Activated naive CD8-positive, alpha-beta T cell treated with anti-CD3 and anti-CD28 coated beads, Interleukin-2, amount 10 ng/mL, durations not matched to agents 7 days and 5 days (primary cell): Measurements from ENCODE around the gene ICAM5. TPM values are rescaled to one million over a fixed set of nuclear protein-coding genes. Genes with fewer than 3 reads are reported as not detected.

Experiments
- ATAC-seq: fragments of 150-1000 bp; cut with Tn5 transposase; one replicate; pipeline ENCODE4 v1.10.0; 2021; ENCODE audit warnings: low read depth, moderate library complexity
- POLR2A ChIA-PET: fragments of 350-600 bp; sonication (Branson Sonifier 250); formaldehyde crosslinking; loops from one replicate; lab custom pipeline; 2021; ENCODE audit warnings: antibody characterized with exemption; lab: Charles Lee
- DNase-seq: peaks from one replicate; pipeline ENCODE4 v3.0.0; 2021
- H3K27ac Mint-ChIP-seq: one replicate; pipeline ENCODE4 v1.8.0; 2022; ENCODE audit warnings: mild to moderate bottlenecking, mixed read lengths
- H3K27me3 Mint-ChIP-seq: one replicate; pipeline ENCODE4 v1.8.0; 2022; ENCODE audit warnings: mild to moderate bottlenecking, moderate library complexity, mixed read lengths
- H3K36me3 Mint-ChIP-seq: one replicate; pipeline ENCODE4 v1.8.0; 2021; ENCODE audit warnings: mild to moderate bottlenecking, mixed read lengths
- H3K4me1 Mint-ChIP-seq: one replicate; pipeline ENCODE4 v1.8.0; 2021; ENCODE audit warnings: mixed read lengths
- H3K4me3 Mint-ChIP-seq: one replicate; pipeline ENCODE4 v1.8.0; 2022; ENCODE audit warnings: mild to moderate bottlenecking, moderate library complexity, mixed read lengths
- H3K9me3 Mint-ChIP-seq: one replicate; pipeline ENCODE4 v1.8.0; 2021; ENCODE audit warnings: mixed read lengths
- total RNA-seq, 2 experiments: library from RNA; stranded (reverse); gene quantifications; one replicate each; pipeline ENCODE4 v1.2.3, GENCODE V29; 2021

Gene ICAM5
- total RNA-seq, 2 experiments from 2014 or later: 0.62 to 0.83 TPM

DNA sequence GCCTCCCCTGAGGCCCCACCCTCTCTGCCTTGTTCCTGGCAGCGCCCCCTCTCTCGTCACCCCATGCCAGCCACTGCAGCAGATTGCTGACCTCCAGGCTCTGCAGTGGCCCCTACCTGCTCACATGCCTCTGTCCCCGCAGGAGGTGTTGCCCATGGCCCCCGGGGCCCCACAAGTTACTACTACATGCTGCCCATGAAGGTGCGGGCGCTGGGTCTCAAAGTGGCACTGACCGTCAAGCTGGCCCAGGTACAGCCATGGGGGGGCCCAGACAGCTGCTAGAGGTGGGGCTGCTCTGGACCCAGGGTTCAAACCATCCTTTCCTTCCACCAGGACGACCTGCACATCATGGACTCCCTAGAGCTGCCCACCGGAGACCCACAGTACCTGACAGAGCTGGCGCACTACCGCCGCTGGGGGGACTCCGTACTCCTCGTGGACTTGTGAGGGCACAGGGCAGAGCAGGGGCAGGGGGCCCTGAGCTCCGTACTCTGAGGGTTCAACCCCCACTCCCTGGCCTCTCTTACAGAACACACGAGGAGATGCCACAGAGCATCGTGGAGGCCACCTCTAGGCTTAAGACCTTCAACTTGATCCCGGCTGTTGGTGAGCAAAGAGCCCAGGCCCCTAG lies 31.6 kb upstream of the ICAM5 start:
- Mint-ChIP-seq H3K27me3 (no peaks in the 10 kb centered on the region), H3K36me3 (peaks cover 30% of the 10 kb centered on the region), H3K27ac (no peak overlapping the region), H3K4me3 (no peak overlapping the region), H3K9me3 (no peaks in the 10 kb centered on the region), H3K4me1 (peaks cover 26% of the 10 kb centered on the region)
- ATAC-seq (no peak), DNase-seq (no peak)
- POLR2A ChIA-PET: interaction anchor here (0.6 to 2.0 kb wide), 6 partner anchors 11 to 287 kb away, joined by 3 to 16 read pairs (median 4); partner anchors contain the start of gene TYK2

DNA sequence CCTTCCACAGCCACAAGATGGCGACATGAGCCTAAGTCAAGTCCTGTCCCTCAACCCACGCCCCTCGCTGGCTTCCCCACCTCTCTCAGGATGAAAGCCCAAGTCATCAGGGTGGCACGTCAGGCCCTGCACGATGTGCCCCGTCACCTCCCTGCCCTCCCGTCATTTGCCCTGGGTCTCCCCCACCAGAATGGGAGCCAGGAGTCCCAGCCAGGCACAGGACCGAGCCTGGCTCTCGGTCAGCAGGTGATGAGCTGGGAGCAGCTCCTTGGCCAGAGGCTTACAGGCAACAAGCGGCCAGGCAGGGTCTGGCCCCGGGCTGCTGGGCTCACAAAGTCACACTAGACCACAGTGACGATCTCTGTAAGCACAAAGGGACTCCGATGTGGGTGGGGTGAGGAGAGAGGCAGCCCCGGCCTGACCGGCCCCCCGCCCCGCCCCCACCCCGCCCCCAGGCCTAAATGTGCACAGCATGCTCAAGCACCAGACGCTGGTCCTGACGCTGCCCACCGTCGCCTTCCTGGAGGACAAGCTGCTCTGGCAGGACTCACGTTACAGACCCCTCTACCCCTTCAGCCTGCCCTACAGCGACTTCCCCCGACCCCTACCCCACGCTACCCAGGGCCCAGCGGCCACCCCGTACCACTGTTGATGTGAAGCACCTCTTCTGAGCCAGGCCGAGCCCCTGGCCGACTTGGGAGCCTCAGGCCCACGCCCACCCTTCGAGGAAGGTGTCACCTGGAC lies 30.4 kb upstream of the ICAM5 start:
- peaks cover 27% of the 10 kb centered on the region for H3K36me3 Mint-ChIP-seq
- no peaks in the 10 kb centered on the region for H3K27me3 Mint-ChIP-seq
- no peaks in the 10 kb centered on the region for H3K9me3 Mint-ChIP-seq
- peaks cover 19% of the 10 kb centered on the region for H3K4me1 Mint-ChIP-seq
- no peak overlapping the region for H3K4me3 Mint-ChIP-seq
- ATAC-seq: peak; percentile 70
- DNase-seq: peak; percentile 78
- POLR2A ChIA-PET: interaction anchor here (0.6 to 2.0 kb wide), 7 partner anchors 10 to 286 kb away, joined by 3 to 16 read pairs (median 4); partner anchors contain the start of gene TYK2
- H3K27ac Mint-ChIP-seq: no peak overlapping the region

DNA sequence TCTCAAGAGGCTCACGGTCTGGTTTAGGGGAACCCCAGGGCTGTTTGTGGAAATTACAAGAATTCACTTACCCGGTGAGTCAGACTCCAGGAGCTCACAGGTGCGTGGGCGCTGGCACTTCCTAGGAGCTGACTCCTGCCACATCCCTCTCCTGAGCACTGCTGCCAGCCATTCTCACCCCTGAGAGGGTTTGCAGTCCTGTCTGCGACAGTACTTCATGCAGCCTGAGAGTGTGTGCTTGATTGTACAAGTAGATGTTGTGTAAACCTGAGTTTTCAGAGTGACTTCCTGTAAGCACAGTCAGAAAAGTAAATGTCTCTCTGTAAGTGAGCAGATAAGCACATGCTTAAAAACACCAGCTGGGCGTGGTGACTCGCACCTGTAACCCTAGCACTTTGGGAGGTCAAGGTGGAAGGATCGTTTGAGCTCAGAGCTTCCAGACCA lies 29.6 kb upstream of the ICAM5 start:
- POLR2A ChIA-PET: interaction anchor here (1.0 to 2.0 kb wide), 3 partner anchors 10 to 129 kb away, joined by 5 to 16 read pairs (median 5); partner anchors contain the start of gene TYK2

DNA sequence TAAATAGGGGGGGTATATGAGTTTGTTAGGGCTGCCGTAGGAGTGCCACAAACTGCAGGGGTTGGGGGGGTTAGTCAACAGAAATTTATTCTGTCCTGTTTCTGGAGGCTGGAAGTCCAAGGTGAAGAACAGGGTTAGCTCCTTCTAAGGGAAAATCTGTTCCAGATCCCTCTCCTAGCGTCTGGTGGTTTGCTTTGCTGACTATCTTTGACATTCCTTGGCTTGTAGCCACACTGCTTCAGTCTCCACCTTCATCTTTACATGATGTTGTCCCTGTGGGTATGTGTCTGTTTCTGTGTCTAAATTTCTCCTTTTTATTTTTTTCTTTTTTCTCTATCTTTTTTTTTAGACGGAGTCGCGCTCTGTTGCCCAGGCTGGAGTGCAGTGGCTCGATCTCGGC lies 27.0 kb upstream of the ICAM5 start:
- no peaks in the 10 kb centered on the region for H3K9me3 Mint-ChIP-seq
- no peaks in the 10 kb centered on the region for H3K27me3 Mint-ChIP-seq
- peaks cover 7% of the 10 kb centered on the region for H3K36me3 Mint-ChIP-seq
- POLR2A ChIA-PET: interaction anchor here (0.6 kb wide), 1 partner anchor 104 kb away, joined by 5 read pairs; no protein-coding TSS in a partner anchor
- no peak for DNase-seq
- no peak overlapping the region for H3K4me3 Mint-ChIP-seq
- H3K4me1 Mint-ChIP-seq: peaks cover 13% of the 10 kb centered on the region
- H3K27ac Mint-ChIP-seq: no peak overlapping the region
- ATAC-seq: no peak

More for the DNA sequence above, 29.6 kb upstream of the ICAM5 start:
- H3K36me3 Mint-ChIP-seq: peaks cover 21% of the 10 kb centered on the region
- H3K4me1 Mint-ChIP-seq: peaks cover 15% of the 10 kb centered on the region
- H3K27ac Mint-ChIP-seq: peak overlapping the region; percentile 51
- no peaks in the 10 kb centered on the region for H3K9me3 Mint-ChIP-seq
- DNase-seq (no peak), ATAC-seq (peak; percentile 32)
- no peak overlapping the region for H3K4me3 Mint-ChIP-seq
- H3K27me3 Mint-ChIP-seq: no peaks in the 10 kb centered on the region

DNA sequence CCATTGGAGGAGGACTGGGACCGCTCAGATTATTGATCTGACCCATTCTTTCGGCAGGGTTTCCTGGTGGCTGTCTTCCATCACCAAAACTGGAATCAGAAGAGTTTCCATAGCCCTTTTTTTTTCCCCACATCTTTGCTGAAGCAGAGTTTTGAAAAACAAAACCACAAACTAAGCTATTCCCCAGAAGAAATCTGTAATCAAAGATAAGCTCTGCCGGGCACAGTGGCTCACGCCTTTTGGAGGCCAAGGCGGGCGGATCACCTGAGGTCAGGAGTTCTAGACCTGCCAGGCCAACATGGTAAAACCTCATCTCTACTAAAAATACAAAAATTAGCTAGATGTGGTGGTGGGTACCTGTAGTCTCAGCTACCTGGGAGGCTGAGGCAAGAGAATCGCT lies 23.0 kb upstream of the ICAM5 start:
- H3K27ac Mint-ChIP-seq: no peak overlapping the region
- H3K4me1 Mint-ChIP-seq: peaks cover 15% of the 10 kb centered on the region
- H3K4me3 Mint-ChIP-seq: no peak overlapping the region
- no peaks in the 10 kb centered on the region for H3K9me3 Mint-ChIP-seq
- H3K27me3 Mint-ChIP-seq: no peaks in the 10 kb centered on the region
- ATAC-seq: no peak
- no peaks in the 10 kb centered on the region for H3K36me3 Mint-ChIP-seq
- no peak for DNase-seq
- POLR2A ChIA-PET: interaction anchor here (0.6 kb wide), 1 partner anchor 45 kb away, joined by 3 read pairs; no protein-coding TSS in a partner anchor

DNA sequence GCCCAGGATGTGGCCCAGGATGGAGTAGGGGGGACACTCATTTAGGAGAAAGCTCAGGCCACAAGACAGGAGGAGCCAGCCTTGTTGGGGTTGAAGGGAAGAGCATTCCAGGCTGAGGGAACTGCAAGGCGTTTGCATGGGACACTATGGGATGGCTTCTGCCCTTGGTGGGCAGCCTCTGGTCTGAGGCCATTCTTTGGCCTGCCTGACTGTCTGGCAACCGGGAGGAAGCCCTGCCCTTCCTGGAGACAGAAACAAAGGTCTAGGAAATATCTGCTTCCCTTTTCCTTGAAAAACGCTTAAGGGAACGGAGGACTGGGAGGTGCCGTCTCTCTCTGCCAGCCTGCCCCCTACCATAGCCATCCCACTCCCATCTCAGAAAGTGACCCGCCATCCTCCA lies 21.7 kb upstream of the ICAM5 start:
- ATAC-seq (no peak), DNase-seq (no peak)
- H3K9me3 Mint-ChIP-seq: no peaks in the 10 kb centered on the region
- peaks cover 21% of the 10 kb centered on the region for H3K4me1 Mint-ChIP-seq
- peak overlapping the region; percentile 56 for H3K27ac Mint-ChIP-seq
- no peaks in the 10 kb centered on the region for H3K36me3 Mint-ChIP-seq
- POLR2A ChIA-PET: interaction anchor here (2.0 to 4.7 kb wide), 2 partner anchors 23 to 120 kb away, joined by 25 to 60 read pairs; partner anchors contain the start of gene ICAM5
- no peak overlapping the region for H3K4me3 Mint-ChIP-seq
- no peaks in the 10 kb centered on the region for H3K27me3 Mint-ChIP-seq

DNA sequence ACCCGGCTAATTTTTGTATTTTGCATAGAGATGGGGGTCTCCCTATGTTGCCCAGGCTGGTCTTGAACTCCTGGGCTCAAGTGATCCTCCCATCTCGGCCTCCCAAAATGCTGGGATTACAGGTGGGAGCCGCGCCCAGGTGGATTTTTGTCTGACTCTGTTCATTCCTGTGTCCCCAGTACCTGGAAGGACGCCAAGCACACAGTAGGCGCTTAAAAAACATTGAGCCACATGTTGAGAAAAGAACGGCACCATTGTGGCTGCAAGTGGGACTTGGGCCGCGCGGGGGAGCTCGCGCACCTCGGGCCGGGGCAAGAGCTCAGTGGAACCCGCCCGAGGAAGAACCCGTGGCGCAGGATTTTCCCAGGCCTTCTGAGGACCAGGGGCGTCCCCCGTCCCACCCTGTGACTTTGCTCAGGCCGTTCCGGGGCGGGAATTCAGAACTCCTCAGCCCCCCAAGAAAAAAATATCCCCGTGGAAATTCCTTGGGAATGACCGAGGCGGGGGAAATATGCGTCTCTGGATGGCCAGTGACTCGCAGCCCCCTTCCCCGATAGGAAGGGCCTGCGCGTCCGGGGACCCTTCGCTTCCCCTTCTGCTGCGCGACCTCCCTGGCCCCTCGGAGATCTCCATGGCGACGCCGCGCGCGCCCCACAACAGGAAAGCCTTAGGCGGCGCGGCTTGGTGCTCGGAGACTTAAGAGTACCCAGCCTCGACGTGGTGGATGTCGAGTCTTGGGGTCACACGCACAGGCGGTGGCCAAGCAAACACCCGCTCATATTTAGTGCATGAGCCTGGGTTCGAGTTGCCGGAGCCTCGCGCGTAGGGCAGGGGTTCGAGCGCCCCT lies 20.2 kb upstream of the ICAM5 start:
- DNase-seq (peak; percentile 96), ATAC-seq (peak; percentile 69)
- POLR2A ChIA-PET: interaction anchor here (0.6 to 4.7 kb wide), 20 partner anchors 9 to 270 kb away, joined by 3 to 60 read pairs (median 6); partner anchors contain the start of genes CDC37, FDX2, ICAM4 and ICAM5
- Mint-ChIP-seq H3K4me1 (peaks cover 23% of the 10 kb centered on the region), H3K27me3 (no peaks in the 10 kb centered on the region), H3K27ac (peak overlapping the region; percentile 92), H3K9me3 (no peaks in the 10 kb centered on the region), H3K36me3 (peaks cover 2% of the 10 kb centered on the region), H3K4me3 (peak overlapping the region; percentile 86)

DNA sequence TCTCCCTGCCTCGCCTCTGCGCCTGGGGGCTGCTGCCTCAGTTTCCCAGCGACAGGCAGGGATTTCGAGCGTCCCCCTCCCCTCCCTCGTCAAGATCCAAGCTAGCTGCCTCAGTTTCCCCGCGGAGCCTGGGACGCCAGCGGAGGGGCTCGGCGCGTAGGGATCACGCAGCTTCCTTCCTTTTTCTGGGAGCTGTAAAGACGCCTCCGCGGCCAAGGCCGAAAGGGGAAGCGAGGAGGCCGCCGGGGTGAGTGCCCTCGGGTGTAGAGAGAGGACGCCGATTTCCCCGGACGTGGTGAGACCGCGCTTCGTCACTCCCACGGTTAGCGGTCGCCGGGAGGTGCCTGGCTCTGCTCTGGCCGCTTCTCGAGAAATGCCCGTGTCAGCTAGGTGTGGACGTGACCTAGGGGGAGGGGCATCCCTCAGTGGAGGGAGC lies 19.6 kb upstream of the ICAM5 start:
- peak; percentile 85 for DNase-seq
- H3K36me3 Mint-ChIP-seq: peaks cover 3% of the 10 kb centered on the region
- peaks cover 23% of the 10 kb centered on the region for H3K4me1 Mint-ChIP-seq
- no peaks in the 10 kb centered on the region for H3K9me3 Mint-ChIP-seq
- peak overlapping the region; percentile 86 for H3K4me3 Mint-ChIP-seq
- no peaks in the 10 kb centered on the region for H3K27me3 Mint-ChIP-seq
- peak overlapping the region; percentile 92 for H3K27ac Mint-ChIP-seq
- POLR2A ChIA-PET: interaction anchor here (0.6 to 4.7 kb wide), 23 partner anchors 10 to 892 kb away, joined by 3 to 60 read pairs (median 6); partner anchors contain the start of genes CDC37, FDX2, ICAM4 and ICAM5
- peak; percentile 57 for ATAC-seq

DNA sequence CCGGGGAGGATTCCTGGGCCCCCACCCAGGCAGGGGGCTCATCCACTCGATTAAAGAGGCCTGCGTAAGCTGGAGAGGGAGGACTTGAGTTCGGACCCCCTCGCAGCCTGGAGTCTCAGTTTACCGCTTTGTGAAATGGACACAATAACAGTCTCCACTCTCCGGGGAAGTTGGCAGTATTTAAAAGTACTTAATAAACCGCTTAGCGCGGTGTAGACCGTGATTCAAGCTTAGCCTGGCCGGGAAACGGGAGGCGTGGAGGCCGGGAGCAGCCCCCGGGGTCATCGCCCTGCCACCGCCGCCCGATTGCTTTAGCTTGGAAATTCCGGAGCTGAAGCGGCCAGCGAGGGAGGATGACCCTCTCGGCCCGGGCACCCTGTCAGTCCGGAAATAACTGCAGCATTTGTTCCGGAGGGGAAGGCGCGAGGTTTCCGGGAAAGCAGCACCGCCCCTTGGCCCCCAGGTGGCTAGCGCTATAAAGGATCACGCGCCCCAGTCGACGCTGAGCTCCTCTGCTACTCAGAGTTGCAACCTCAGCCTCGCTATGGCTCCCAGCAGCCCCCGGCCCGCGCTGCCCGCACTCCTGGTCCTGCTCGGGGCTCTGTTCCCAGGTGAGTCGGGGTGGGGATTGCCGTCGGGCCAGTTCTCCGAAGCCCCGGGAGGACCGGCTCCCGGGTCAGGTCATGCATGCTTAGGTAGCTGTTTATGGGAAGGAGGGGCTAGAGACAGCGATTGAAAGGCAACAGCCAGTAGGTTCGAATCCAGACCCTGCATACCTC lies 18.9 kb upstream of the ICAM5 start, which contains the start of gene ICAM1:
TSS of gene ICAM1 (plus strand) at position 505 of the 779 bp plus-strand sequence. CDS start at position 545, 40 bp downstream.
- DNase-seq: peak; percentile 83
- no peaks in the 10 kb centered on the region for H3K27me3 Mint-ChIP-seq
- no peaks in the 10 kb centered on the region for H3K9me3 Mint-ChIP-seq
- H3K27ac Mint-ChIP-seq: peak within 1 kb of the TSS; percentile 92
- peak; percentile 65 for ATAC-seq
- H3K4me1 Mint-ChIP-seq: peaks cover 23% of the 10 kb centered on the region
- H3K36me3 Mint-ChIP-seq: peaks cover 5% of the 10 kb centered on the region
- peak within 1 kb of the TSS; percentile 86 for H3K4me3 Mint-ChIP-seq
- POLR2A ChIA-PET: interaction anchor here (0.6 to 4.7 kb wide), 26 partner anchors 10 to 891 kb away, joined by 3 to 60 read pairs (median 6); partner anchors contain the start of genes CDC37, FDX2, ICAM4 and ICAM5

DNA sequence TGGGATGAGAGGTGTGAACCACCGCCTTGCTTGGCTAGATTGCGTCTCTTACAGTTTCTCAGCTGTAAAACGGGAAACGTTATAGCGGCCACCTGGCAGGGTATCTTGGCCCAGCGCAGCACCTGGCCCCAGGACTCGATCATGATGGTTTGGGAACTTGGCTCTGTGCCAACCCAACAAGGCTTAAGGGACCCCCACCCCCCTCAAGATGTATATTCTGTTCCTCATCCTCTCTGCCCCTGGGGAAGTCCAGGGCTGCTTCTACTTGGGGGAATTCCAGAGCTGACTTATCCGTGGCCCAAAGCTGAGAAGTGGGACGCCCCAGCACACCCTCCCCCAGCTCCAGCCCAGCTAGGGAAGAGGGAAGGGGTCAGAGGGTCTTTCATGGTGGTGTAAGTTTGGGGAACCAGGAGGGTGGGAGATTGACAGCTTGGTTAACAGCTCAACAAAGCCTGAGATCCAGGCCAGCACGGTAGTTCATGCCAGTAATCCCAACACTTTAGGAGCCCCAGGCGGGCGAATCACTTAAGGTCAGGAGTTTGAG lies 18.1 kb upstream of the ICAM5 start:
- peak overlapping the region; percentile 86 for H3K4me3 Mint-ChIP-seq
- peak overlapping the region; percentile 92 for H3K27ac Mint-ChIP-seq
- DNase-seq: no peak
- no peak for ATAC-seq
- POLR2A ChIA-PET: interaction anchor here (0.9 to 4.7 kb wide), 16 partner anchors 9 to 157 kb away, joined by 3 to 60 read pairs (median 10); partner anchors contain the start of genes CDC37, FDX2, ICAM4 and ICAM5
- no peaks in the 10 kb centered on the region for H3K9me3 Mint-ChIP-seq
- H3K4me1 Mint-ChIP-seq: peaks cover 23% of the 10 kb centered on the region
- no peaks in the 10 kb centered on the region for H3K27me3 Mint-ChIP-seq
- peaks cover 5% of the 10 kb centered on the region for H3K36me3 Mint-ChIP-seq

DNA sequence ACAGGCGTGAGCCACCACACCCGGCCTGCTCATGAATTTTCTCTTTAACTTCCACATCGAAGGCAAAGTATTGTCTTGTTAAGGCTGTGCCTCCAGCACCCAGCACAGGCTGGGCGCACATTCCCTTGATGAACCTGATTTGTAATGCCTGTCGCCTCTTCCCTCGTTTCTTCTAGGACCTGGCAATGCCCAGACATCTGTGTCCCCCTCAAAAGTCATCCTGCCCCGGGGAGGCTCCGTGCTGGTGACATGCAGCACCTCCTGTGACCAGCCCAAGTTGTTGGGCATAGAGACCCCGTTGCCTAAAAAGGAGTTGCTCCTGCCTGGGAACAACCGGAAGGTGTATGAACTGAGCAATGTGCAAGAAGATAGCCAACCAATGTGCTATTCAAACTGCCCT lies 15.2 kb upstream of the ICAM5 start:
- H3K27me3 Mint-ChIP-seq: no peaks in the 10 kb centered on the region
- POLR2A ChIA-PET: interaction anchor here (1.1 kb wide), 1 partner anchor 15 kb away, joined by 5 read pairs; the partner anchor contains the start of gene ICAM5
- no peak for ATAC-seq
- peaks cover 22% of the 10 kb centered on the region for H3K4me1 Mint-ChIP-seq
- H3K4me3 Mint-ChIP-seq: no peak overlapping the region
- H3K27ac Mint-ChIP-seq: no peak overlapping the region
- DNase-seq: no peak
- H3K9me3 Mint-ChIP-seq: no peaks in the 10 kb centered on the region
- H3K36me3 Mint-ChIP-seq: peaks cover 10% of the 10 kb centered on the region
